CD4-positive, alpha-beta T cell treated with Interleukin-6 at 100 ng/mL for 8 hours (primary cell): ENCODE data around the gene ZBTB20.
"Not testable (repeated sequence)": the region's sequence is repeated elsewhere in the genome, so short reads cannot be mapped to it uniquely, and the experiment has no call there.

Experiments
- DNase-seq: peaks from one replicate; pipeline ENCODE4 v3.0.0-alpha.2; 2020; ENCODE audit warnings: mixed read lengths, low spot score

The ZBTB20 gene

DNA sequence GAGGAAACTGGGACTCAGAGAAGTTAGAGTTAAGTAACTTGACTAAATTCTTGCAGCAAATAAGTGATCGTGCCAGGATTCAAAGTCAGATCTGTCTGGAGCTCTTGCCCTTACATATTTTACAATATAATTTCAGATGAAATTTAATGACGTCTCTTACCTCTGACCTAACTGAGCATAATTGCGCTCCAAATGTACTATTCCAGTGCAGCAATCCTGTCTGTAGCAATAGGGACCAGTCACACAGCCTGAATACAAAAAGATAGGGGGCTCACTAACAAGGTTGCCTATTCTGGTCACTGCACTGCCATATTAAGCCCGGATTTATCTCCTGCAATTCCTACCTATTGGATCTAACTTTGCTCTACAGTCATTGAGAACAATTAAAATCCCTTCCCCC lies 316.4 kb downstream of the ZBTB20 start:
- DNase-seq, result no peak

DNA sequence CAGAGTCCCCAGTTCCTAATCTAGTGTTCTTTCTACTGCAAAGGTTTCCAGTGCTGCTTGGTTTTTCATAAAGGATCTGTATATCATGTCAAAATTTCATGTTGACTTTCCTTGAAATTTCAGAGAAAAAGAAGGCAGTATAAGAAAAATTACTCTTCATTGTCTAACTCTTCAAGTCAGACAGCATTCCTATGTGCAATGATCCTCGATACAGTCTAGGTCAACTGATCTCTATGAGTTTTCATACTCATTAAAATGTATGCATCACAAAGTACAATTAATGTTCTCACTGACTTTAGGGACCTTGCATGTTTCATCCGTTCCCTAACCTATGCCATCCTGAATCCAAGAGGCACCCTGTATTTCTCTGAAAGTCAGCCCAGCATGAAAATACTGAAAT lies 317.3 kb downstream of the ZBTB20 start:
- no peak for DNase-seq

DNA sequence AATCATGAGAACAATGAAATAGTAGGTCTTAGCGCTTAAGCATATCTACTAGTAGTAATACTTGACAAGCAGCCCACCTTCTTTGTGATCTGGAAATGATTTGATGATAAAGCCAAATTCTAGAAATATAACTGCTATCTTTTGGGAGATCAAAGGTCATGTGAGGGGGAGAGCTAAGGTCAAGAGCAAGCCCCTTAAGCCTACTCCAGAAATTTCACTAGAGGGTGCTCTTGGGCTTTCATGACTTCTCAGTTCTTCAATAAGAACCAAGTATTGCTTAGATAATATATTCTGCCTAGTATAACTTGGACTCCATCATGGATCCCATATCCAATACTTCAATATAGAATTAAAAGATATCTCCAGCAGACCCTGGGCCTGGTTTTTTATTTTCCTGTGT lies 319.6 kb downstream of the ZBTB20 start:
- DNase-seq, result no peak

DNA sequence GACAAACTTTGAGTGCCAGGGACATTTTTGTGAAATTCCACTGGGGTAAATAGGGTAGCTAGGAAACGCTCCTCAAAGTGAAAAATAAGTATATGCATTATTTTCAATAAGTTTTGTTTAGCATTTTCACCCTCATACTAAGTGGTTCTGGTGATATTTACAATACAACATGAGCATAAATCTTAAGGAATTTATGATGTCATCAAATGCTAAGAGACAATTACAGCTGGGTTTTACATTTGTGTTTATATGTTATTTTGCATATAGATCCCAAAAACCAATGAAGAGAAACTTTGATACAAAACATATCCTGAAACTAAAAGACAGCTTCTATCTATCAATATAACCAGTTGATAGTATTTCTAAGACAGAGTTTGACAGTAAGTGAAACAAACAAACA lies 323.1 kb downstream of the ZBTB20 start:
- DNase-seq, result no peak

DNA sequence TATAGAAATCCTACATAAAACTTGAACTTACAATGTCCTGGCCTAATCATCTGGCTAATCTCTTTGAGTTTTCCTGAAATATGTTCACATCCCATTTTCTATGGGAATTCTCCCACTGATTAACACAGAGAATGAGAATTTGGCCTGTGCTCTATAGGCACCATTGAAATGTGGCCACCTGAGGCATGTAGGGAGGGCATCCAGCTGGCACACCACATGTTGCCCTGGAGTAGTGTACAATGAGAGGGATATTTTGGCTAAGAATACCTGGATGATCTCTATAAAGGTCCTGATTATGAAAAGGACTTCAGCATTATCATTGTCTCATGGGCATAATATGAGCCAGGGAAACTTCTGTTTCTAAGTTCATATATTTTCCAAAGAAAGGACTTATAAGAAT lies 324.0 kb downstream of the ZBTB20 start:
- DNase-seq, result no peak

DNA sequence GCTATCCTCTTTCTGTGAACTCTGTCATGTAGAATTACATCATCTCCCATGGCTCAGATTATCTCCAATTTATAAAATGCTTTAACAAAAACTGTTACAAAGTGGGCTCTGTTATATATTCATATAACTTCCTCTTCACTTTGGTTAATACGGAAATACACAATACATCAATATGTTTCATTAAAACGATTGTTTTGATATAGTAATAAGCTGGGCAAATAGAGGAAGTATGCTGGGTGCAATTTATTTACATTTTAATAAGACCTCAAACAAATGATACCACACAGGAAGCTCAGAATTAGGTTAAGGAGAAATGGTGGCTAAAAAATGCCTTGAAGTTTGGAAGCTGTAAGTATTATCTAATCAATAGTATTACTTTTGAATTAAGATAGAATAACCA lies 331.0 kb downstream of the ZBTB20 start:
- DNase-seq, result no peak

DNA sequence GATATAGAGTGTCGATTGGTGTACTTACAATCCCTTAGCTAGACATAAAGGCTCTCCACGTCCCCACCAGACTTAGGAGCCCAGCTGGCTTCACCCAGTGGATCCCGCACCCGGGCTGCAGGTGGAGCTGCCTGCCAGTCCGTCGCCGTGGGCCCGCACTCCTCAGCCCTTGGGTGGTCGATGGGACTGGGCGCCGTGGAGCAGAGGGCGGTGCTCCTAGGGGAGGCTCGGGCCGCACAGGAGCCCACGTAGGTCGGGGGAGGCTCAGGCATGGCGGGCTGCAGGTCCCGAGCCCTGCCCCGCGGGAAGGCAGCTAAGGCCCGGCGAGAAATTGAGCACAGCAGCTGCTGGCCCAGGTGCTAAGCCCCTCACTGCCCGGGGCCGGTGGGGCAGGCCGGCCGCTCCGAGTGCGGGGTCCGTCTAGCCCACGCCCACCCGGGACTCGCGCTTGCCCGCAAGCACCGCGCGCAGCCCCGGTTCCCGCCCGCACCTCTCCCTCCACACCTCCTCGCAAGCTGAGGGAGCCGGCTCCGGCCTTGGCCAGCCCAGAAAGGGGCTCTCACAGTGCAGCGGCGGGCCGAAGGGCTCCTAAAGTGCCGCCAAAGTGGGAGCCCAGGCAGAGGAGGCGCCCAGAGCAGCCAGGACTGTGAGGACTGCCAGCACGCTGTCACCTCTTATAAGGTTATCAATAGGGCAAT lies 334.4 kb downstream of the ZBTB20 start:
- DNase-seq, result not testable (repeated sequence)

DNA sequence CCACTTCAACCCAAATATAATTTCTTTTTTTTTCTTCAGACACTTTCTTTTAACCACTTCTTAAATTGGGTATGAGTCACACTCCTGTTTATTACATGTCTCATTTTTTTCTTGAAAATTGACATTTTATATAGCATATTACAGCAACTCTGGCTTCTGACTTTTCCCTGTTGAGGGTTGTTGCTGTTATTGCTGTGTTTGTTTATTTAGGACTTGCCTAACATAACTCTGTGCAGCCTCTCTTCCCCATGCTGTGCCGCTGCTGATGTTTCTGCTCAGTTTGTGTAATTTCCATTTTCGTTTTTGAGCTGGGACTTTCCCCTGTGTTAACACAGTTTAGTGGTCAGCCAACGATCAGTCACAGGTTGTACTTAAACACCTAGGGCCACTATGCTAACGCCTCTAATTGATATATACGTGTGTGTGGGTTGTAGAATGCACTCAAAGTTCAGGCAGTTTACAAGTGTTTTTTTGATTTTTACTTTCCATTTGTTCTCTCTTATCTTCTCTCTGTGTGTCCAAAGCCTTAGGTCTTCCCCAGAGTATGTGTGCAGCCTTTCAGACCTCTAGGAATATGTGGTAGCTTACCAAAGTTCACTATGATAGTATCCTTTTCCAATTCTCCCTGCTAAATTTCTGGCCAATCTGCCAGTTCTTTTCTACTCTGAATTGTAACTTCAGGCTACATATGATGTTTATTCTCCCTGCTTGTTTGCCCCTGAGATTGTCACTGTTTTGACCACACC lies 337.2 kb downstream of the ZBTB20 start:
- no peak for DNase-seq

DNA sequence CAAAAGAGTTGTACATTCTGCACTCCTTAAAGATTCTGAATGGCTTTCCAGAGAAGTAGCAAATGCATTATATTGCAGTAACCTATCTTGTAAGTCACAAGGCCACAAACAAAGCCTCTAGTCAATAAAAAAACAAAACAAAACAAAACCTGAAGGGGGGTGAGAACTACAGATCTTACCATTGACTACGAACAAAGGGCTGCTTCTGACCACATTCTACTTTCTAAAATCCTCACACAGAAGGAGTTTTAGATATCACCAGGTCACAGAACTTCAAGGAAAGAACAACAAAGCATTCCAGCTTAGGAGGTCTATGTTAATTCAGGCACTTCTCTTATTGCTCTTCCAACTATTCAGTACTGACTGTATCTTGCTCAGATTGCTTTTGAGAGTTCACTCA lies 343.0 kb downstream of the ZBTB20 start:
- DNase-seq, result no peak

DNA sequence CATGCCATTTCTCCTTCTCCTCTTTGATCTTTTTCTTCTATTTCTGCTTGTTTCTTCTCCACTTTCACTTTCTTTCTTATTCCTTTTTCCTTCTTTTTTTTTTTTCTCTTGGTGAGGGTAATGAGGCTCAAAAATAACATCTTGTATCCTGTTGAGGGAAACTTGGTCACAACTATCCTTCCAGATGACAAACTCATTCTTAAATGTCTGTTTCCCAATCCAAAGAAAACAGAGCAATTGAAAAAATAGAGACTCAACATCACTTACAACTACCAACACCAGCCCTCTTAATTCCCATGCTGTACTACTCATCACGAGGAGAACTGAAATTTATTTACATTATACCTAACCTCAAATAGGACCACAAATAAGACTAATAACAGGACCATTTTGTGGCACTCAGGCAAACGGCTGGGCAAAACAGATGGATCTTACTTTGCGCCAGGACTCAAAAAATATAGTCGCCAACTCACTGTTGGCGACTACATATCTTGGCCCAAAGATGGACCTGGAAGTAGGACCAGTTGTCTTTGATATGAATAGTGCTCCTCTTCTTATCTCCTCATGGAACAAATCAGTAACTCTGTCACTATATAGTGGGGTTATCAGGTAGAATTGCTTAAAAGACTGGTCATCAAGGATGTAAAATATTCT lies 343.9 kb downstream of the ZBTB20 start:
- DNase-seq, result no peak

DNA sequence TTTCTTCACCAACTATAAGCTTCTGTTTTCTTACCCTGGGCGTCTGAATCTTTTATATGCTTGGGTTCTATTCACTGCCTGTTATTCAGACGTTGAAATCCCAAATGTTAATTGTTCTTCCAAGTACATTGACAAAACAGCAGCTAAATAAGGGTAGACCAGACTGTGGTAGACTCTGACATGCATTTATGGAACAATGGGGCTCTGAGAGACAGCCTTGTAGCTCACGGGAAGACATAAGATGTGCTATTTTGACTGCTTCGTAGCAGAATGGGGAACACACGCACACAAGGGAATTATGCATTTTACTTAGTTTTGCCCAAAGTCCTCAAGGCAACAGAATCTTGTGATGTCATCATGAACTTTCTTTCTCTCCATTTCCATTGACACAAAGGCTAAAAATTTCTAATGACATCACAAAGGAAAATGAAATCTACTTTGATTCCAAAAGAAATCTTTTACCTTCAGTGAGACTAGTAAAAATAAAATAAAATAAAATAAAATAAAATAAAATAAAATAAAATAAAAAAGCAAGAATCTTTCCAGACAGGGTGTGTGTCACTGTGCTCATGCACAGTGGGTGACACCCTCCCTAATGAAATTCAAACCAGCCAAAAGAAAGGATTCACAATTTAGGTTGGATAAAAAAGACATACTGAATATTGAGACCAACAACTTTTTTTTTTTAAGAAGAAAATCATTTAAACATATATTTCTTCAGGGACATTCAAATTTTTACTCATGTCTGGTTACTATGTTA lies 346.6 kb downstream of the ZBTB20 start:
- DNase-seq, result no peak

DNA sequence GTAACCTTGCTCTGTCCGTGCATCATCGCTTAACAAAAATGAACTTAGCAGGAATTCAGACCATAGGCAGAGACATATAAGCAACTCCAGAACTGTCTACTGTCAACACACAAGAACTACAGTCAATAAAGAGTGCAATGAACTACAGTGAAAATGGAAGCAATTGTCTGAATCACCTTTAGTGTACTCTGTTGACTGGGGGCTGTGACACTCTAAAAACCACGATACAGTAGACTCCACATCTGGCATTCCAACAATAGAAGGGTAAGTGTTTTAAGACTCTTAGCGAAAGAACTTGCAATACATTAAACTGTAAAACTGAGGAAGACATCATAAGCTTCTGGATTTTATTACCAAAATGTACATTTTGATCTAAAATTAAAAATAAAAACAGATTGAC lies 347.3 kb downstream of the ZBTB20 start:
- DNase-seq, result no peak

DNA sequence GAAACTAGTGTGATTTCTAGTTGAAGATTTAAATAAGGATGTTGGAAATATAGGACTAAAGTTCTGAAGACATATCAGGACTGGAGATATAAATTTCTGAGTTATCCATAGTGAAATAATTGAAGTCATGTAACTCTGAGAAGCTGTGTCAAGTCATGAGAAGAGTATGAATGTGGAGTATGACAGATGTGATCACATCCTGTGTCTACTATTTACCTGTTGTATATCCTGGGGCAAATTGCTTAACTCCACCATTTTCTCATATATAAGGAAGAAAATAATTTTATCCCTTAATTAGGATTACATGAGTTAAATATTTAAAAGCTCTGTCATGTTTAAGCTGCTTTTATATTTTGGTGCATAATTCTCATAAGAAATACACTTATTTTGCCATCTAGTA lies 350.3 kb downstream of the ZBTB20 start:
- no peak for DNase-seq

DNA sequence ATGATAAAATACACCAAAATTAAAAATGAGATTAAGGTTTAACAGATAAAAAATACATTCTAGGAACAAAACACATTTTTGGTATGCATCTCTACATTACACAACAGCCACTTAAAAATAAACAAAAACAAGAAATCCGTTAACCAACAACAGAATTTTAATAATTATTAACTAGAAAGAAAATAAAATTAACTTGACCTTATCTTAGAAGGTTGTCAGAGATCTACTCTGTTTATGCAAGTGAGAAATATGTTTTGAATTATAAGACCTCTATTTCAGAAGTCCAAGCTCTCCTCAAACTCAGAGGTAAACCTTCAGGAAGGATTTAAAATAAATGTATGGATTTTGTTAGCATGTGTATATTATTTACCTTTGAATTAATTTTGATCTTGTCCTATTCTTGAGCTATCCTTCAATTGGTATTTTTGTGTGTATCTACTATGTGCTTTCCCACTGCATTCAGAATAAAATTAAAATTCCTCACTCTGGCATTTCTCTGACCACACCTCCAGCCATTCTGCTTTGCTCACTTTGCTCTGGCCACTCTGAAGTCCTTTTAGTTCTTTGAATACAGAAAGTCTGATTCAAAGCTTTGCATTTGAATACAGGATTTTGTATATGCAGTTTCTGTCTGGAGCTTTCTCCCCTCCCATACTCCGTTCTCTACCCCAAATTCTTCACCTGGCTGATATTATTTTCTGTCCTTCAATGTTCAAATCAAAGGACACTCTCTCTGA lies 352.0 kb downstream of the ZBTB20 start:
- no peak for DNase-seq

DNA sequence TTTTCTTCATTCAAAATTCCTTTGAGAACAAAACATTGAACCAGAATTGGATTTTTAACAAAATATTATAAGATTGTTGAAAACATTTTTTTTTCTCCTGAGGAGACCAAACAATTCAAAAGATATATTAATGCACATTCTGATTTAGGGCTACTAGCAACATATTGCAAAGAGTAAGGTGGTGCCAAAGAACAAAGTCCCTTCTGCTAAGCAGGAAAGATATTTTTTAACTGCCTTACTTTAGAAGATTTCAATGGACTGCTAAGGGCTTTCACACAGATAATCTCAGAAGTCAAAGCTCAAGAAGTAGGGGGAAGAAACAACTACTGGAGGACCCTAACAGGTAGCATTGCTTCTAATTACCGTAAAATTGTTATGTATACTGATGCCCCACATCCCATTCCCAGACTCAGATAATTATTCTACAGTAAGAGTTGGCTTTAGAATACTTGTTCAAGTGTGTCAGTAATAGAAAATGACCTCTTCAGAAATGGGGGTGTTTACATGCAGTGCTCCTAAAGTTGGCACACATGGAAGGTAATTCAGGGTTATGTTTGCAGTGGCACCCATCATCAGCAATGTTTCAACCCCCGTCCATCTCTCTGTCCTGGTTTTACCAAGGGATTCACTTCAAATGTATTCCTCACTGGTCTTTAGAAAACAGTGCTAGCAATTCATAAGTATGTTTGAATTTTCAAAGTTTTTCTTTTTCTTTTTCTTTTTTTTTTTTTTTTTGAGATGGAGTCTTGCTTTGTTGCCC lies 354.7 kb downstream of the ZBTB20 start:
- no peak for DNase-seq

DNA sequence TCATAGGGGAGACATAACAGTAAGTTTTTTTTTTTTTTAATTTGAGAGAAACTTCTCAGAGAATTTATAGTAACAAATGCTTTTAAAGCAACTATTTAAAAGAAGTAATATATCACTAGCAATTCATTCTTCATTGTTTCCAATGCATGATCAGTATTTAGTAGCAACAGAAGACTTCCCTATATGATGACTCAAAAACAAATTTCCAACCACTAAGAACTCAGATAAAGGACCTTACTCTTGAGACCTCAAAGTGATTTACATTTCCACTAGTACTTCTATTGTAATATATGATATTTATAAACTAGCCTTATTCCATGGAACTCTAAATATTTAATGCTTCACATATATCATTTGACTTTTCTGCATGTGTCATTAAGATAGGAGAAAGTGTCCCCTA lies 356.3 kb downstream of the ZBTB20 start:
- DNase-seq, result no peak

DNA sequence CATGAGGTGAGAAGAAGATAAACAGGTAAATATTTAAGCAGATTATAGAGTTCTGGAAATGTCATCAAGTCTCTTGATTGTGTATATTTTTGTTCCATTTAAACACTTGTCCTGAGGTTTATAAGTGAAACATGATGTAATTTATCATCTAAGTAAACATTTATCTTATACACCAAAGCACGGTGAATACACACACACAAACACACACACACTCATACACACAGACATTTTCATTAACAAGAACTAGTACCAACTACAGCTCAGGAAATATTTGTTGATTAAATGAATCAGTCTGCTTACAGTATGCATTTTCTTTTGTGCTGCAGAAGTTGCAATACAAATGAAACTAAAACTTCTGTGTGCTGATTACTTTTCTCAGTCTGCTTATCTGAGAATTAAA lies 357.3 kb downstream of the ZBTB20 start:
- no peak for DNase-seq

DNA sequence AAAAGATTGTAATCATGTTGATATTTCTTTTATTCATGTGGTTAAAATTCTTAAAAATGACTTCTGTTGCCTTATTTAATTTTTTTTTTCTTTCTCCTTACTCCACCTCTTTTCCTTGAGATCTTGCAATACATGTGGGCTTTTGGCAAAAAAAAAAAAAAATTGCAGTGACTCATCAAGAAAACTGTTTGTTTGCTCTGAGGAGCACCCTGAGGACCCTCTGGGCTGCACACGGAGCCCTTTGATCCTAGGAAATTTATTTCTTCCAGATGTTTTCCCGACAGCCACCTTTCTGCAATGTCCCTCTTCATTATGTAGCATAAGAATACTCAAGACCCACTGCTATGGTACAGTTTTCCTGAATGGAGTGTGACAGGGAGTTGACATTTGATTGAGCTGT lies 371.7 kb downstream of the ZBTB20 start:
- DNase-seq, result no peak

DNA sequence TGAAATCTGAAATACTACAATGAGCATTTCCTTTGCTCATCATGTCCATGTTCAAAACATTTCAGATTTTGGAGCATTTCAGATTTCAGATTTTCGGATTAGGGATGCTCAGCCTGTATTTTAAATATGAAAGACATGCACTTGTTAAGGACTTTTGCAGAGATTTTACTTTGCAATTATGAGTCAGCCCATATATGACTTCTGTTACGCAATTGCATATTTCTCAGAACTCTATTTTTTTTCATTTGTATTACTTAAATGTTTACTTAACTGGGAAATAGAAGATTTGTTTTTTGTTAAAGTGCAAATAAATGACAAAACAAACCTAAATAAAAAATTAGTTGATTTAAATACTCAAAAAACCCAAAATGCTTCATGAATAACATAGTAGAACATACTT lies 376.2 kb downstream of the ZBTB20 start:
- no peak for DNase-seq

DNA sequence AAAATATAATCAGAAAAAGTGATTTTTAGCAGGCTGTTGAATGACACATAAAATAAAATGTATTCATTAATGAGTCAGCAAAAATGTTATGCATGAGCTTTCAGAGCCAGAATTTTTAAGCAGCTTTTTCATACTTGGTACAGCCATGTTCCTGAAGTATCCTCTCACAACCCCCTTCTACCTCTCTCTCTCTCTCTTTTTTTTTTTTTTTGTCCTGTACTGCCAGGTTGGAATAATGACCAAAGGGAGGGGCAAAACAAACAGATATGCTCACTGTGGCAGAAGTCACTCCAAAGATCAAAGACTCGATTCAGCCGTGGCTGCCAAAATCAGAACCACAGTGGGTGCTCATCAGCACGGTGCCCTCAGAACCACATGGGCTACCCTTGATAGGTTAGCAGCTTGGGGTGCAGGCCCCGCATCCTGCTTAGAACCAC lies 383.0 kb downstream of the ZBTB20 start:
- no peak for DNase-seq

DNA sequence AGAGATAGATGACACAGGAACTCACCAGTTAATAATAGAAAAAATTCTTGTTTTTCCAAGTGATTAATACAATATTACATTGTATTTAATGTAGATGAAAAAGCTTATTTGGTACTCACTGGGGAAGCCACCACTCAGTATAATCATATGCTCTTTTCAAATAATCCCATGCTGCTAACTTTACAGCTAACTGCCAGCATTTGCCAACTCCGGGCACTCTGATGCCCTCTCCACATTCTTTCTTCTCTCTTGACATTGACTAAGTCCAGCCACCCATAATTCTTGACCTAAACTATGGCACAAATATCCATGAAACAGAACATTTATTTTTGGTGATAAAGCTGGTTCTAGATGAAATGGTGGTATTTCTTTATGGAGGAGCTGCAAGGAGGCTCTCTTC lies 384.9 kb downstream of the ZBTB20 start:
- no peak for DNase-seq
